ENCODE measurements around the gene MAMLD1.

Gene MAMLD1

DNA sequence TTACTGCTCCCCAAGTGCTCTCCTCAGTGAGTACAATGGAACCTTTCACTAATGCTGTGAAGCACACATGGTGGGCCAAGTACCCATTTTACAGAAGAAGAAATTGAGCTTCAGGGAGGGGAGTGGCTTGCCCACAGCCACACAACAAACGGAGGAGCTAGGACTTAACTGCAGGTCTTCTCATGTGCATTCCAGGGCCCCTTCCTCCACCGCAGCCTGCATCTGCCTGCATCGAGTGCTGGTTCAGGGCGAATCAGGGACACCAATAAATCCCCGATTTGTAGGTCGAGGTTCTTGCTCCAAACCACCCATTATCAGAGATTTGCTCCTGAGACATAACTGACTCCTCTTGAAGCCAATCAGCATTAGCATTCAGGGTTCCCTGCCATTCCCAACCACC lies 100.9 kb downstream of the MAMLD1 start:
- ChIA-PET POLR2A (ENCODE audit: low non-redundant PET) (no interaction called here), CTCF (no interaction called here)
- no peak for DNase-seq (ENCODE audit: low spot score)
- TF ChIP-seq, protein P1, sequence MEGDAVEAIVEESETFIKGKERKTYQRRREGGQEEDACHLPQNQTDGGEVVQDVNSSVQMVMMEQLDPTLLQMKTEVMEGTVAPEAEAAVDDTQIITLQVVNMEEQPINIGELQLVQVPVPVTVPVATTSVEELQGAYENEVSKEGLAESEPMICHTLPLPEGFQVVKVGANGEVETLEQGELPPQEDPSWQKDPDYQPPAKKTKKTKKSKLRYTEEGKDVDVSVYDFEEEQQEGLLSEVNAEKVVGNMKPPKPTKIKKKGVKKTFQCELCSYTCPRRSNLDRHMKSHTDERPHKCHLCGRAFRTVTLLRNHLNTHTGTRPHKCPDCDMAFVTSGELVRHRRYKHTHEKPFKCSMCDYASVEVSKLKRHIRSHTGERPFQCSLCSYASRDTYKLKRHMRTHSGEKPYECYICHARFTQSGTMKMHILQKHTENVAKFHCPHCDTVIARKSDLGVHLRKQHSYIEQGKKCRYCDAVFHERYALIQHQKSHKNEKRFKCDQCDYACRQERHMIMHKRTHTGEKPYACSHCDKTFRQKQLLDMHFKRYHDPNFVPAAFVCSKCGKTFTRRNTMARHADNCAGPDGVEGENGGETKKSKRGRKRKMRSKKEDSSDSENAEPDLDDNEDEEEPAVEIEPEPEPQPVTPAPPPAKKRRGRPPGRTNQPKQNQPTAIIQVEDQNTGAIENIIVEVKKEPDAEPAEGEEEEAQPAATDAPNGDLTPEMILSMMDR (conservative IDR thresholded peaks at IDR 0.05; ENCODE audit: low read depth) = no peak
- H3K27ac ChIP-seq = no peak overlapping the region

DNA sequence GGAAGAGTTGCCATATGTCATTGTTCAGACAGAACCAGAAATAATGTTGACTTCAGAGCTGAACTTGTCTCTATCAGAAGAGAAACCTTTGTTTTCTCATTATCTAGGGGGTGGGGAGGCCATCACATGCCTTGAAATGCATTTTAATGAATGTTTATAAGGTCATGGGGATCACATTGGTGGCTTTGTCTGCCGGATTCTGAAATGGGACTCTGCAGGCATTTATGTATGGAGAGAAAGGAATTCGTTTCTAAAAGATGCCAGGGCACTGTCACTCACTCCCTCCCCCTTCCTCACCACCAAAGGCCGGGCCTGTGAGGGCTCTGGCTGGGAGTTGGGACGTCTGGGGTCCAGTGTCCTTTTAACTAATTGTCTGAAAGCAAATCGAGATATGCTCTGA lies 102.2 kb downstream of the MAMLD1 start:
- H3K27ac ChIP-seq = no peak overlapping the region
- POLR2A ChIA-PET (ENCODE audit: low non-redundant PET) = no interaction called here
- CTCF ChIA-PET = no interaction called here
- no peak for DNase-seq (ENCODE audit: low spot score)
- TF ChIP-seq, protein P1 (conservative IDR thresholded peaks at IDR 0.05; ENCODE audit: low read depth) = no peak

DNA sequence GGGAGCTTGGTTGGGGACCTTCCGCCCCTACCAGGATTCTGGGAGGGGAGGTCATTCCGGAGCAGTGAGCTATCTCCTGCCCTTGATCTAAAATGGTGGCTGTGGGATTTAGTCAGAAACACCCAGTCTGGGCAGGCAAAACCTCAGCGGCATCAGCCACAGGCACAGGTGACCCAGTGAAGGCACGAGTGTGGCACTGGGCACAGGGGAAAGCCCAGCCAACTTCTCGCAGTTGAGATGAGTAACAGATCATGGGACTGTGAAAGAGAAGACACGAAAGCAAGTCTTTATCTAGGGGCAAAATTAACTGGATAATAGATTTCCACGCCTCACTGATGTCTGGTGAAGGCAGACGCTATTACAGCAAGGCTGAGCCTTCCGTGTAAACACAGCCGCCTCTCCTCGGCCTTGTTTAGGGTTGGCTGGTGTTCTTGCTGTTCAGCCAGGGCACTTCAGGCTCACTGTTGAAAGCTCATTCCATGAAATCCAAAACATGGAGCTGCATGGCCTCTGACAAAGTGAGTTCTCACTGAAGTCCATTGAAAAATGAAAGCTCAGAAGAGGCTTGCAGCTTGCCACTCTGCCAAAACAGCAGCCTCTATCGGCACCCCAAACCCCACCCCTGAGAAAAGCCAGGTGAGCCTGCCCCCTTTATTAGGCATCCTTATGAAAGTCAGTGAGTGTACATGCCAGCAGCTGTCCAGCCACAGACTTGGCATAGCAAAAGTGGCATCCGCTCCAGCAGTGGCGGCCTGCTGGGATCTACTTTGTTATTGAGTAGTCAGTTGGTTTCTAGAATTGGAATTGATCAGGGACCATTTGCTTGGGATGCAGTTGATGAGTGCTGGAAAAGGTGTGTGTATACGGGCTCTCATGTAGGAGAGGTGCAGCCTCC lies 103.0 kb downstream of the MAMLD1 start:
- CTCF ChIA-PET = no interaction called here
- H3K27ac ChIP-seq = no peak overlapping the region
- no peak for DNase-seq (ENCODE audit: low spot score)
- POLR2A ChIA-PET (ENCODE audit: low non-redundant PET) = no interaction called here
- TF ChIP-seq, protein P1 (conservative IDR thresholded peaks at IDR 0.05; ENCODE audit: low read depth) = no peak

DNA sequence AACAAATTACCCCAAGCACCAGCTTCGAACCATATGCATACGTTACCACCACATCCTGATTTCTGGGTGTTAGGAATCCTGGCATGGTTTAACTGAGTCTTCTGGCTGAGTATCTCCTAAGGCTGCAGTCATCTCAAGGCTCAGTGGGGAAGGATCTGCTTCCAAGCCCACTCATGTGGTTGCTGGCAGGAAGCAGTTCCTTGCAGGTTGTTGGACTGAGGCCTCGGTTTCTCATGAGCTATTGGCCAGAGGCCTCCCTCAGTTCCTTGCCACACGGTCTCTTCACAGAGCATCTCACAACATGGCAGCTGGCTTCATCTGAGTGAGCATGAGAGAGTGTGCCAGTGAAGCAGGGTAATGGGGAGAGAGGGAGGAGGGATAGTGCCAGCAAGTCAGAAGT lies 109.2 kb downstream of the MAMLD1 start:
- DNase-seq (ENCODE audit: low spot score) = no peak
- H3K27ac ChIP-seq = no peak overlapping the region
- POLR2A ChIA-PET (ENCODE audit: low non-redundant PET) = no interaction called here
- CTCF ChIA-PET = no interaction called here
- TF ChIP-seq, protein P1 (conservative IDR thresholded peaks at IDR 0.05; ENCODE audit: low read depth) = no peak

DNA sequence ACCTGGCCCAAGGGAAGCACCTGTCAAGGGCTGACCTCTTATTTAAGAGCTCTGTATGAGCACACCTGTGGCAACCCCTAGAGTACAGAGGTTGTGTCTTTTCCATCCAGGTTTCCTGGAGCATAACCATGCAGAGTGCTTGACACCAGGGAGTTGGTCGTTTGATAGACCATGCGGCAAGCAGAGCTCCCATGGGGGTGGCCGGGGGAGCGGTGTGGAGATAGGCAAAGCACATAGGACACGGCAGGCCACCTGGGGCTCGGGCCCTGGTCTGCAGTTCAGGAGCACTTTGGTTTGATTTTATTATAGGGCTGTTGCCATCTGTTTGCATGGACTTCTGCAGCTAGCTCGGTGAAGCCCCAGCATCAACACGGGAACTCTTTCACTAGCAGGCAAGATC lies 110.3 kb downstream of the MAMLD1 start:
- POLR2A ChIA-PET (ENCODE audit: low non-redundant PET) = no interaction called here
- TF ChIP-seq, protein P1 (conservative IDR thresholded peaks at IDR 0.05; ENCODE audit: low read depth) = no peak

DNA sequence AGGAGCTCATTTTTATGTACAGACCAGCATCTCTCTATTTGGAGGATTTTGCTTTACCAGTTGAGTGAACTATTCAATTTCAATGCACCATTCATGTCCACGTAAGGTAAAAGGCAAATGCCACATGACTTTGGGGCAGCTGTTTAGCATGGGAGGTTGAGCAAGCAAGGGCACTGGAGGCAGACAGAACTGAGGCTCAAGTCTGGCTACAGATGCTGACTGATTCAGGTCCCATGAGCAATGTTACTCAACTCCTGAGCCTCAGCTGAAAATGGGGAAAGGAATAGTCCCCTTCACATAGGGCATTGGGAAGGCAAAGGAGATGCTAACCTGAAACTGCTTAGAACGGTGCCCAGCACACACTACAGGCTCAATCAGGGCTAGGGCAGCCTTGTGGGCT lies 112.3 kb downstream of the MAMLD1 start:
- H3K27ac ChIP-seq = no peak overlapping the region
- ChIA-PET CTCF (no interaction called here), POLR2A (ENCODE audit: low non-redundant PET) (no interaction called here)
- no peak for DNase-seq (ENCODE audit: low spot score)
- TF ChIP-seq, protein P1 (conservative IDR thresholded peaks at IDR 0.05; ENCODE audit: low read depth) = no peak

More for the DNA sequence above, 110.3 kb downstream of the MAMLD1 start:
- H3K27ac ChIP-seq = no peak overlapping the region
- CTCF ChIA-PET = interaction anchor here (0.6 to 0.7 kb wide), 2 partner anchors 113 to 438 kb away, joined by 3 read pairs; no protein-coding TSS in a partner anchor
- DNase-seq (ENCODE audit: low spot score) = no peak

All from RWPE1 (cell line).